OCI-LY7 (cell line): ENCODE results near the gene IFRD1. TPM values are rescaled to one million over a fixed set of nuclear protein-coding genes. Genes with fewer than 3 reads are reported as not detected.

ENCODE experiments used
- BruUV-seq: library from RNA; stranded (reverse); fragments of 400-500 nt; replicated peaks from 2 replicates; lab custom pipeline; 2021; lab: Mats Ljungman, UMichigan
- CTCF ChIA-PET: fragments of 300-600 bp; sonication (Branson Sonifier 250); formaldehyde crosslinking; loops from one replicate; lab custom pipeline; 2022; ENCODE audit warnings: antibody characterized with exemption; ENCODE audit not compliant: unreplicated experiment; lab: Charles Lee
- POLR2A ChIA-PET: fragments of 300-600 bp; sonication (Branson Sonifier 250); formaldehyde crosslinking; loops from one replicate; lab custom pipeline; 2022; ENCODE audit warnings: antibody characterized with exemption; lab: Charles Lee
- DNase-seq: peaks from one replicate; pipeline ENCODE4 v3.0.0-alpha.2; 2015; ENCODE audit warnings: low spot score
- H2AFZ ChIP-seq: fragments of 200-600 bp; sonication (generic), shearing (Covaris generic); 2 replicates; pipeline ENCODE4 v1.6.1; 2014; ENCODE audit warnings: mild to moderate bottlenecking, antibody characterized with exemption, low read length, moderate library complexity
- H3K27ac ChIP-seq: fragments of 200-600 bp; sonication (generic); 2 replicates; pipeline ENCODE4 v1.5.1; 2014; ENCODE audit warnings: mixed run types, low read depth, mild to moderate bottlenecking, moderate library complexity, low read length, inconsistent platforms; ENCODE audit not compliant: poor library complexity, severe bottlenecking
- H3K36me3 ChIP-seq: fragments of 200-600 bp; sonication (generic); 2 replicates; pipeline ENCODE4 v1.6.1; 2014; ENCODE audit warnings: mild to moderate bottlenecking, antibody characterized with exemption, low read length, moderate library complexity, mixed read lengths; ENCODE audit not compliant: insufficient read depth
- H3K4me1 ChIP-seq: fragments of 200-600 bp; sonication (generic); 2 replicates; pipeline ENCODE4 v1.5.1; 2014; ENCODE audit warnings: mild to moderate bottlenecking, low read length; ENCODE audit not compliant: insufficient read depth, poor library complexity, severe bottlenecking
- H3K4me2 ChIP-seq: fragments of 200-600 bp; sonication (generic); 2 replicates; pipeline ENCODE4 v1.6.1; 2014; ENCODE audit warnings: mild to moderate bottlenecking, low read length
- H3K4me3 ChIP-seq: fragments of 200-600 bp; sonication (generic); 2 replicates; pipeline ENCODE4 v1.5.1; 2014; ENCODE audit warnings: mild to moderate bottlenecking, low read depth, low read length; ENCODE audit not compliant: poor library complexity, severe bottlenecking
- H3K79me2 ChIP-seq: fragments of 200-600 bp; sonication (generic); 2 replicates; pipeline ENCODE4 v1.6.1; 2016; ENCODE audit warnings: low read depth, mild to moderate bottlenecking, low read length, moderate library complexity, mixed read lengths; ENCODE audit not compliant: insufficient read depth
- H3K9me2 ChIP-seq: fragments of 200-600 bp; sonication (generic); 2 replicates; pipeline ENCODE4 v1.6.1; 2016; ENCODE audit warnings: mild to moderate bottlenecking, low read length, mixed read lengths; ENCODE audit not compliant: insufficient read depth
- H3K9me3 ChIP-seq: fragments of 200-600 bp; sonication (generic); 2 replicates; pipeline ENCODE4 v1.6.1; 2014; ENCODE audit warnings: mild to moderate bottlenecking, mixed run types, low read length, mixed read lengths
- H4K20me1 ChIP-seq: fragments of 200-600 bp; sonication (generic); 2 replicates; pipeline ENCODE4 v1.6.1; 2014; ENCODE audit warnings: mild to moderate bottlenecking, antibody characterized with exemption, low read length, moderate library complexity, mixed read lengths; ENCODE audit not compliant: insufficient read depth
- EZH2phosphoT487 ChIP-seq: fragments of 200-600 bp; sonication (generic); IDR thresholded peaks from 2 replicates; pipeline ENCODE4 v1.6.1; 2018; ENCODE audit warnings: low read depth, borderline replicate concordance, mild to moderate bottlenecking, mixed run types, antibody characterized with exemption, low read length, moderate library complexity, mixed read lengths
- intact Hi-C: fragments of 100-400 bp; cut with micrococcal nuclease; formaldehyde crosslinking; loops from one replicate; pipeline ENCODE4 v1.10.0; 2022; ENCODE audit not compliant: unreplicated experiment
- small RNA-seq: library from RNA; depleted of rRNA; stranded (forward); fragments of <200 nt; gene quantifications from one replicate; pipeline ENCODE3, GENCODE V24; 2014
- total RNA-seq, 2 experiments: library from RNA; depleted of rRNA in 1 of 2; stranded (reverse); fragments of >200 nt in 1 of 2; shearing (Covaris generic) in 1 of 2; gene quantifications; 2 replicates each; pipeline ENCODE4 v1.2.3, GENCODE V29; 2014 to 2022
- TF ChIP-seq, protein P1 (sequence below): fragments of 200-600 bp; sonication (generic); conservative IDR thresholded peaks from 2 replicates; pipeline ENCODE4 v1.5.1; 2014; ENCODE audit warnings: mild to moderate bottlenecking, antibody characterized with exemption, low read length, moderate library complexity, mixed read lengths

Gene IFRD1
- total RNA-seq, 2 experiments from 2014 or later: 49.1 to 65.6 TPM

GRCh38 chr7:112521942-112522341 lies 71.7 kb downstream of the IFRD1 start:
- BruUV-seq: no TSS peak
- H3K79me2 ChIP-seq: no peaks in the 10 kb centered on the region
- no peaks in the 10 kb centered on the region for H4K20me1 ChIP-seq
- CTCF ChIA-PET: no interaction called here
- no peak for DNase-seq
- H3K36me3 ChIP-seq: no peaks in the 10 kb centered on the region
- no peaks in the 10 kb centered on the region for H3K9me3 ChIP-seq
- H3K4me1 ChIP-seq: no peaks in the 10 kb centered on the region
- TF ChIP-seq, protein P1, sequence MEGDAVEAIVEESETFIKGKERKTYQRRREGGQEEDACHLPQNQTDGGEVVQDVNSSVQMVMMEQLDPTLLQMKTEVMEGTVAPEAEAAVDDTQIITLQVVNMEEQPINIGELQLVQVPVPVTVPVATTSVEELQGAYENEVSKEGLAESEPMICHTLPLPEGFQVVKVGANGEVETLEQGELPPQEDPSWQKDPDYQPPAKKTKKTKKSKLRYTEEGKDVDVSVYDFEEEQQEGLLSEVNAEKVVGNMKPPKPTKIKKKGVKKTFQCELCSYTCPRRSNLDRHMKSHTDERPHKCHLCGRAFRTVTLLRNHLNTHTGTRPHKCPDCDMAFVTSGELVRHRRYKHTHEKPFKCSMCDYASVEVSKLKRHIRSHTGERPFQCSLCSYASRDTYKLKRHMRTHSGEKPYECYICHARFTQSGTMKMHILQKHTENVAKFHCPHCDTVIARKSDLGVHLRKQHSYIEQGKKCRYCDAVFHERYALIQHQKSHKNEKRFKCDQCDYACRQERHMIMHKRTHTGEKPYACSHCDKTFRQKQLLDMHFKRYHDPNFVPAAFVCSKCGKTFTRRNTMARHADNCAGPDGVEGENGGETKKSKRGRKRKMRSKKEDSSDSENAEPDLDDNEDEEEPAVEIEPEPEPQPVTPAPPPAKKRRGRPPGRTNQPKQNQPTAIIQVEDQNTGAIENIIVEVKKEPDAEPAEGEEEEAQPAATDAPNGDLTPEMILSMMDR: no peak
- TF ChIP-seq EZH2phosphoT487: no peak
- POLR2A ChIA-PET: no interaction called here
- H2AFZ ChIP-seq: no peak overlapping the region
- intact Hi-C loops: no loop called here
- H3K9me2 ChIP-seq: no peaks in the 10 kb centered on the region
- H3K4me2 ChIP-seq: no peak overlapping the region
- no peak overlapping the region for H3K4me3 ChIP-seq
- H3K27ac ChIP-seq: no peak overlapping the region

DNA sequence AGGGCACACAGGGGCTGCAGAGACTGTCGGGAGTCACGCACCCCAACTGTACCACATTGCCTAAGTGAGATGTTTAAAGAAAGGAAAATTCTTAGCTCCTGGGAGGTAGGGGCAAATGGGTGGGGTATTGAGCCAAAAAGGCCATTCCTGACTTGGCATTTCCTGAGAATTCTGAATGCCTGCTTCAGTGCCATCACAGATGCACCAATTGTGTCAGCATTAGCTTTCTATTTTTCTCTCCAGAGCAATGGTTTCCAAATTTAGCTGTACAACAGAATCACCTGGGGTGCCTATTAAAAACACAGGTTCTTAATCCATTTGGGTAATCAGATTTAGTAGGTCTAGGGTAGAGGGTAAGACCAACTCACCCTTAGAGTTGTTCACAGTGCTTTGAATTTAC lies 73.6 kb downstream of the IFRD1 start:
- Histone ChIP-seq H3K4me1 (no peaks in the 10 kb centered on the region), H3K4me2 (no peak overlapping the region), H3K27ac (no peak overlapping the region), H3K36me3 (no peaks in the 10 kb centered on the region), H4K20me1 (no peaks in the 10 kb centered on the region), H3K4me3 (no peak overlapping the region), H3K9me2 (no peaks in the 10 kb centered on the region), H3K79me2 (no peaks in the 10 kb centered on the region), H3K9me3 (no peaks in the 10 kb centered on the region), H2AFZ (no peak overlapping the region)
- intact Hi-C loops: no loop called here
- no TSS peak for BruUV-seq
- ChIA-PET CTCF (no interaction called here), POLR2A (interaction anchor here (0.6 kb wide), 2 partner anchors 11 to 1030 kb away, joined by 3 to 4 read pairs; no protein-coding TSS in a partner anchor)
- TF ChIP-seq EZH2phosphoT487: no peak
- TF ChIP-seq, protein P1: no peak
- DNase-seq: no peak

Small RNAs within 50 kb of the gene (small RNA-seq; reads per million reads assigned to genes)
- gene AC079741.1: not detected

Other genes starting within 250 kb of the IFRD1 start
- gene DOCK4, start 244.1 kb upstream of the IFRD1 start, total RNA-seq (2014; rRNA removed; shearing (Covaris generic)): 1.9 and 4.9 TPM in 2 replicates
- 0.91 and 2.8 TPM in 2 replicates for gene DOCK4, start 244.1 kb upstream of the IFRD1 start, total RNA-seq (2022)
- 16.9 and 18.1 TPM in 2 replicates for gene ZNF277, start 243.8 kb upstream of the IFRD1 start, total RNA-seq (2014; rRNA removed; shearing (Covaris generic))
- 20.5 and 22.6 TPM in 2 replicates for gene ZNF277, start 243.8 kb upstream of the IFRD1 start, total RNA-seq (2022)
- gene LSMEM1, start 30.5 kb downstream of the IFRD1 start, total RNA-seq (2014; rRNA removed; shearing (Covaris generic)): 0.31 and 0.32 TPM in 2 replicates
- 1.5 and 1.9 TPM in 2 replicates for gene LSMEM1, start 30.5 kb downstream of the IFRD1 start, total RNA-seq (2022)